HG03469 (cell line): ENCODE data around the gene C17orf58.
"Not testable (repeated sequence)": the region's sequence is repeated elsewhere in the genome, so short reads cannot be mapped to it uniquely, and the experiment has no call there.

Experiments used
- ATAC-seq: cut with Tn5 transposase; IDR thresholded peaks from one replicate; pipeline ENCODE4 v1.9.1; 2021; ENCODE audit warnings: mild to moderate bottlenecking, moderate library complexity, moderate number of reproducible peaks; ENCODE audit not compliant: unreplicated experiment

Gene C17orf58

GRCh38 chr17:67996301-67997171 is at the start of gene C17orf58:
TSS of gene C17orf58 (minus strand) at chr17:67996469. CDS start at chr17:67996198, 271 bp downstream.
- not testable (repeated sequence) for ATAC-seq

GRCh38 chr17:68036304-68037147 is 40.3 kb upstream of the C17orf58 start:
- no peak for ATAC-seq

- peak; percentile 72 for ATAC-seq
These were observed 39.4 kb upstream of the C17orf58 start, which contains the start of gene KPNA2 for GRCh38 chr17:68035523-68036303. TSS of gene KPNA2 (plus strand) at chr17:68035735. CDS start at chr17:68037133, 1,398 bp downstream.

- ATAC-seq, result peak; percentile 82
These were observed 38.9 kb upstream of the C17orf58 start for GRCh38 chr17:68035131-68035522.

GRCh38 chr17:68034452-68034776 is 38.1 kb upstream of the C17orf58 start:
- no peak for ATAC-seq

GRCh38 chr17:68033636-68034451 is 37.6 kb upstream of the C17orf58 start:
- ATAC-seq, result no peak

GRCh38 chr17:68029512-68030215 is 33.4 kb upstream of the C17orf58 start:
- ATAC-seq, result no peak

GRCh38 chr17:68022547-68022946 is 26.3 kb upstream of the C17orf58 start:
- ATAC-seq, result not testable (repeated sequence)

- no peak for ATAC-seq
These were observed 25.7 kb upstream of the C17orf58 start for GRCh38 chr17:68021963-68022362.

GRCh38 chr17:68020791-68021190 is 24.5 kb upstream of the C17orf58 start:
- not testable (repeated sequence) for ATAC-seq

GRCh38 chr17:68020409-68020756 is 24.1 kb upstream of the C17orf58 start:
- ATAC-seq, result no peak

- peak; percentile 81 for ATAC-seq
These were observed 23.6 kb upstream of the C17orf58 start for GRCh38 chr17:68019675-68020408.

- no peak for ATAC-seq
These were observed 23.0 kb upstream of the C17orf58 start for GRCh38 chr17:68019336-68019674.

- not testable (repeated sequence) for ATAC-seq
These were observed 22.2 kb upstream of the C17orf58 start for GRCh38 chr17:68018493-68018892.

GRCh38 chr17:68016838-68017237 is 20.6 kb upstream of the C17orf58 start:
- no peak for ATAC-seq

- no peak for ATAC-seq
These were observed 18.9 kb upstream of the C17orf58 start for GRCh38 chr17:68015081-68015723.

GRCh38 chr17:68013385-68013784 is 17.1 kb upstream of the C17orf58 start:
- no peak for ATAC-seq

- no peak for ATAC-seq
These were observed 15.0 kb upstream of the C17orf58 start for GRCh38 chr17:68011199-68011665.
